ENCODE measurements around the gene SIGLEC9.

GRCh38 chr19:51081476-51081875 is 43.2 kb upstream of the SIGLEC9 start:
- TF ChIP-seq CTCF (IDR thresholded peaks at IDR 0.05; ENCODE audit: low read length) (no peak), EZH2phosphoT487 (IDR thresholded peaks at IDR 0.05; ENCODE audit: low read length) (no peak)

All from MM.1S (cell line).